Retinal pigment epithelial cell (primary cell): ENCODE data around the gene NME4.

Experiments used
- DNase-seq: peaks from one replicate; pipeline ENCODE4 v3.0.0-alpha.2; 2010; ENCODE audit warnings: low read depth
- H3K4me3 ChIP-seq: 2 replicates; pipeline ENCODE4 v1.5.1; 2011; ENCODE audit warnings: mild to moderate bottlenecking, low read length, control low read depth, moderate library complexity
- CTCF ChIP-seq: conservative IDR thresholded peaks from 2 replicates; pipeline ENCODE4 v1.5.1; 2011; ENCODE audit warnings: low read depth, low read length, control low read depth, inconsistent platforms

NME4 gene

GRCh38 chr16:397736-398332 lies 835 bp downstream of the NME4 start:
- TF ChIP-seq CTCF, result peak; percentile 46
- DNase-seq, result no peak
- peak overlapping the region; percentile 30 for H3K4me3 ChIP-seq

GRCh38 chr16:398561-399339 lies 1.8 kb downstream of the NME4 start:
- no peak overlapping the region for H3K4me3 ChIP-seq
- TF ChIP-seq CTCF, result no peak
- no peak for DNase-seq

DNA sequence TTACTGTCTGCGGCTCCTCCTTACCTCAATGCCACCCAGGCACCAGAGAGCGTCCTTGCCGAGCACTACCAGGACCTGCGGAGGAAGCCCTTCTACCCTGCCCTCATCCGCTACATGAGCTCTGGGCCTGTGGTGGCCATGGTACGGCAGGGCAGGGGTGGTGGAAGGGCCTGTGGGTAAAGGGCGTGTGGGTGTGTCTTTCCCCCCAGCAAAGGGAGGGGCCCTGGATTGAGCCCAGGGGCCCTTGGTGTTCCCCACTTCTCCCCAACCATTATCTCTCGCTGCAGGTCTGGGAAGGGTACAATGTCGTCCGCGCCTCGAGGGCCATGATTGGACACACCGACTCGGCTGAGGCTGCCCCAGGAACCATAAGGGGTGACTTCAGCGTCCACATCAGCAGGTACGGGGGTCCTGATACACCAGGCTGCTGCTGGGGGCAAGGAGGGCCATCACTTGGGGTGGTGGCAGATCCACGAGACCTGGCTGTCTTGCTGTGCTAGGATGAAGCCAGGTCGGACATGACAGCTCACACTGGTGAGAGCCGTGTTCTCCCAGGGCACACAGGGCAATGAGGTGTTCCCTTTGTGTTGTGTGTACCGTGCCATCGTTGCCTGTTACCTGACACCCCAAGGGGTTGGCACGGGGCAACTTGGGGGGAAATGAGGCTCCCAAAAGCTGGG lies 2.5 kb downstream of the NME4 start:
- TF ChIP-seq CTCF, result no peak
- DNase-seq, result no peak
- no peak overlapping the region for H3K4me3 ChIP-seq

DNA sequence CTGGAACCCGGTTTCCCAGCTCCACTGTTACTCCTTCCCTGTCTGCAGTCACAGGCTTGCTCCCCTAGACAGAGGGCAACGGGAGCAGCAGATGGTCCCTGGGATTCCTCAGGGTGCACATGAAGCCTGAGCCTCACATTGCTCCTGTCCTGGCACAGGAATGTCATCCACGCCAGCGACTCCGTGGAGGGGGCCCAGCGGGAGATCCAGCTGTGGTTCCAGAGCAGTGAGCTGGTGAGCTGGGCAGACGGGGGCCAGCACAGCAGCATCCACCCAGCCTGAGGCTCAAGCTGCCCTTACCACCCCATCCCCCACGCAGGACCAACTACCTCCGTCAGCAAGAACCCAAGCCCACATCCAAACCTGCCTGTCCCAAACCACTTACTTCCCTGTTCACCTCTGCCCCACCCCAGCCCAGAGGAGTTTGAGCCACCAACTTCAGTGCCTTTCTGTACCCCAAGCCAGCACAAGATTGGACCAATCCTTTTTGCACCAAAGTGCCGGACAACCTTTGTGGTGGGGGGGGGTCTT lies 3.1 kb downstream of the NME4 start:
- DNase-seq, result no peak
- H3K4me3 ChIP-seq, result no peak overlapping the region

DNA sequence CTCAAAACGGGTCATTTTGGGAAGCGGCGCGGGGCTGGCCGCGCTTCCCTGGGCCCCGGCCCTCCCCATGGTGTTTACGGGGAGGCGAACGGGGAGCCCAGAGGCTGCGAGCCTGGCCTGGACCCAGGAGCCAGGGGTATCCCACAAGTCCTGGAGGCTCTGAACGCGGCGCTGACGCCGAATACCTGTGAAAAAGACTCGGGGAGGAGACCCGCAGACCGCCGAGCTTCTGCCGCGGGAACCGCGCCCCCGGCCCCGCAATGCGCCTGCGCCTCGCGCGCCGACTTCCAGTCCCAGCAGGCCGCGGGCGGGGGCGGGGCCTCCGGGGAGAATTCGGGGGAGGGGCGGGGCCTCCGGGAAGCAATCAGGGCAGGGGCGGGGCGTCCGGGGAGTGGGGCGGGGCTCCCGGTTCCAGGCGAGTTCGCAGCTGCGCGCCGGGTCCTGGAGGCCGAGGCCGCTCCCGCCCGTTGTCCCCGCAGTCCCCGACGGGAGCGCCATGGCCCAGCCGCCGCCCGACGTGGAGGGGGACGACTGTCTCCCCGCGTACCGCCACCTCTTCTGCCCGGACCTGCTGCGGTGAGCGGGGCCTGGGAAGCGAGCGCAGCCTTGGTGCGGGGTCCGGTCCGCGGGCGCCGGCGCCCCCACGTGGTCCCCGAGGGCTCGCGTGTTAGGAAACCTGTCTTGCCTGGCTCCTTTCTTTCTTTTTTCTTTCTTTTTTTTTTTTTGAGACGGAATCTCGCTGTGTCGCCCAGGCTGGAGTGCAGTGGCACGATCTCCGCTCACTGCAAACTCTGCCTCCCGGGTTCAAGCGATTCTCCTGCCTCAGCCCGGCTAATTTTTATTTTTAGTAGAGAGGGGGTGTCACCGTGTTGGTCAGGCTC lies 4.7 kb downstream of the NME4 start, which contains the start of gene DECR2:
DECR2 (plus strand) TSS at position 418 of the 881 bp plus-strand sequence; CDS start at position 497, 79 bp downstream.
- peak within 1 kb of the TSS; percentile 81 for H3K4me3 ChIP-seq

More for the DNA sequence above, 3.1 kb downstream of the NME4 start:
- no peak for TF ChIP-seq CTCF

More for the DNA sequence above, 4.7 kb downstream of the NME4 start, which contains the start of gene DECR2:
- no peak for DNase-seq
- TF ChIP-seq CTCF, result peak; percentile 42
